NCI-H1048 (cell line): ENCODE results near the gene RNF223.

ENCODE experiments used
- DNase-seq: peaks from one replicate; lab custom pipeline; 2025; lab: John Stamatoyannopoulos, UW

RNF223 gene

GRCh38 chr1:1073743-1074587 is at the start of gene RNF223:
Gene RNF223 (minus strand): TSS chr1:1074306. CDS start chr1:1072566, 1,740 bp downstream.
- no peak for DNase-seq

- no peak for DNase-seq
Observed at GRCh38 chr1:1122981-1123480, 48.9 kb upstream of the RNF223 start.

- peak; percentile 43 for DNase-seq
Observed at GRCh38 chr1:1122078-1122811, 48.1 kb upstream of the RNF223 start.

- no peak for DNase-seq
Observed at GRCh38 chr1:1121611-1122077, 47.5 kb upstream of the RNF223 start.

GRCh38 chr1:1120866-1121591 is 46.9 kb upstream of the RNF223 start:
- DNase-seq, result no peak

GRCh38 chr1:1120096-1120495 is 46.0 kb upstream of the RNF223 start:
- DNase-seq, result no peak

- no peak for DNase-seq
Observed at GRCh38 chr1:1119272-1119890, 45.3 kb upstream of the RNF223 start.

GRCh38 chr1:1118876-1119220 is 44.7 kb upstream of the RNF223 start:
- DNase-seq, result no peak

- no peak for DNase-seq
Observed at GRCh38 chr1:1118011-1118875, 44.1 kb upstream of the RNF223 start.

GRCh38 chr1:1117469-1117831 is 43.3 kb upstream of the RNF223 start:
- no peak for DNase-seq

- no peak for DNase-seq
Observed at GRCh38 chr1:1116701-1117468, 42.8 kb upstream of the RNF223 start.

- DNase-seq, result peak; percentile 96
Observed at GRCh38 chr1:1115786-1116700, 41.9 kb upstream of the RNF223 start, which contains the start of gene C1orf159. Gene C1orf159 (minus strand): TSS chr1:1116089. CDS start chr1:1091543, 24,546 bp downstream.

GRCh38 chr1:1115136-1115785 is 41.2 kb upstream of the RNF223 start:
- no peak for DNase-seq

GRCh38 chr1:1114431-1114830 is 40.3 kb upstream of the RNF223 start:
- DNase-seq, result no peak

GRCh38 chr1:1112237-1112985 is 38.3 kb upstream of the RNF223 start:
- DNase-seq, result no peak

- no peak for DNase-seq
Observed at GRCh38 chr1:1111516-1112236, 37.6 kb upstream of the RNF223 start.

- no peak for DNase-seq
Observed at GRCh38 chr1:1110561-1110971, 36.5 kb upstream of the RNF223 start.
